Spleen (tissue), 7 donors: ENCODE data around the gene DIAPH1.

ENCODE experiments used
- CTCF ChIP-seq, 11 experiments: fragments of 200-600 bp in 7 of 11; fragments of 450-650 bp in 4 of 11; sonication (generic) in 4 of 11; IDR thresholded peaks in 8 of 11; conservative IDR thresholded peaks in 3 of 11; 1 replicate in 7 of 11; 2 replicates in 4 of 11; pipeline versions ENCODE4 v1.4.0 to v1.8.0; 2016 to 2021; ENCODE audit warnings: antibody characterized with exemption in 11 of 11, inconsistent platforms in 4 of 11, mild to moderate bottlenecking in 1 of 11
- POLR2A ChIP-seq, 3 donors: fragments of 450-650 bp; IDR thresholded peaks; one replicate each; pipeline ENCODE4 v1.5.1; 2017; ENCODE audit warnings: antibody characterized with exemption in 3 of 3, mild to moderate bottlenecking in 1 of 3
- donor health status: DM: no; HTN: no; CAD: no; lungs with moderate emphysema.
- donor health status: DM: no; HTN: no; CAD: no.
- donor health status: DM: no; HTN: no; CAD: no.

DNA sequence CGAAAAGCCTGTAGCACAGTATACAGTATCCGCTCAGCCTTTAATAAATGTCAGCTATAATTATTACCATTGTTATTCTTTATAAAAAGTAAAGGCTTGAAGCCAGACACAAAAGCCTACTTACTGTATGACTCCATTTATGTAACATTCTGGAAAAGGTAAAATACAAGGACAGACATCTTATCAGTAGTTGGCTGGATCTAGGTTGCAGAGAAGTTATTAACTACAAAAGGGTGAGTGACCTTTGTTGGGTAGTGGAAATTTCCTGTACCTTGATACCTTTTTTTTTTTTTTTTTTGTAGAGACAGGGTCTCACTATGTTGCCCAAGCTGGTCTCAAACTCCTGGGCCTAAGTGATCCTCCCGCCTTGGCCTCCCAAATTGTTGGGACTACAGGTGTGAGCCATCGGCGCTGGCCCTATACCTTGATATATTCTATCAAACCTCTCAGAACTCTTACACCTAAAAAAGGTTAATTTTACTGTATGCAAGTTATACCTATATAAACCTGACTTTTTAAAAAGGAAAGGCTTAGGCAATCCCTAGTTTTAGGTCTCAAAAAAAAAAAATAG, 11.9 kb upstream of the DIAPH1 start:
- TF ChIP-seq POLR2A (IDR thresholded peaks at IDR 0.05) (no peak), CTCF (IDR thresholded peaks at IDR 0.05 in 8 of 11, conservative IDR thresholded peaks at IDR 0.05 in 3 of 11) (no peak)
